Testis (tissue), 3 donors: ENCODE results near the gene FBXL20. TPM values are rescaled to one million over a fixed set of nuclear protein-coding genes. Genes with fewer than 3 reads are reported as not detected.
"Not testable (repeated sequence)": the region's sequence is repeated elsewhere in the genome, so short reads cannot be mapped to it uniquely, and the experiment has no call there.

Experiments
- DNase-seq: peaks from one replicate; pipeline ENCODE4 v3.0.0-alpha.2; 2019
- H3K27ac ChIP-seq, 2 donors: fragments of 200-600 bp; sonication (generic); one replicate each; pipeline ENCODE4 v1.5.1; 2019
- H3K27me3 ChIP-seq: fragments of 200-600 bp; sonication (generic); one replicate; pipeline ENCODE4 v1.5.1; 2019
- H3K36me3 ChIP-seq: fragments of 200-600 bp; sonication (generic); one replicate; pipeline ENCODE4 v1.5.1; 2017; ENCODE audit warnings: low read depth; ENCODE audit errors: missing control alignments
- H3K4me1 ChIP-seq: fragments of 200-600 bp; sonication (generic); one replicate; pipeline ENCODE4 v1.5.1; 2019
- H3K4me3 ChIP-seq, 2 donors: fragments of 200-600 bp; sonication (generic); one replicate each; pipeline ENCODE4 v1.5.1; 2017 to 2019
- H3K9me3 ChIP-seq: fragments of 200-600 bp; sonication (generic); one replicate; pipeline ENCODE4 v1.5.1; 2017
- POLR2A ChIP-seq: fragments of 450-650 bp; IDR thresholded peaks from one replicate; pipeline ENCODE4 v1.6.1; 2017; ENCODE audit warnings: antibody characterized with exemption, mild to moderate bottlenecking, moderate library complexity
- WGBS, 2 donors: methylation state at CpG; one replicate each; pipeline ENCODE4 v1.1.5; 2018; 5-methylcytosine and 5-hydroxymethylcytosine counted together
- intact Hi-C: fragments of 100-400 bp; cut with DNase I; formaldehyde crosslinking; loops from one replicate; pipeline ENCODE4 v1.15.1; 2023; ENCODE audit warnings: low total_unique reads
- polyA plus RNA-seq: library from polyadenylated mRNA; stranded (reverse); fragments of 350-450 nt; fragmentation: Illumina TruSeq; extraction: RNeasy Lipid Tissue Mini Kit (QIAGEN cat#74804); gene quantifications from one replicate; pipeline ENCODE4 v1.2.3, GENCODE V29; 2014; ENCODE audit warnings: low read depth, low replicate concordance; ENCODE audit not compliant: insufficient read depth
- total RNA-seq, 2 donors: library from RNA; depleted of rRNA; stranded (reverse); fragments of >200 nt; gene quantifications; one replicate each; pipeline ENCODE4 v1.2.3, GENCODE V29; 2016
- TF ChIP-seq, protein P1 (sequence below), 3 experiments: fragments of 450-650 bp in 2 of 3; fragments of 200-600 bp in 1 of 3; sonication (generic) in 1 of 3; IDR thresholded peaks; one replicate each; pipeline ENCODE4 v1.5.1; 2016 to 2019; ENCODE audit warnings: antibody characterized with exemption in 3 of 3, mild to moderate bottlenecking in 2 of 3, moderate library complexity in 1 of 3

FBXL20 gene
- total and polyA plus RNA-seq, 3 donors from 2014 or later = 29.7 to 67.5 (median 62.5) TPM

DNA sequence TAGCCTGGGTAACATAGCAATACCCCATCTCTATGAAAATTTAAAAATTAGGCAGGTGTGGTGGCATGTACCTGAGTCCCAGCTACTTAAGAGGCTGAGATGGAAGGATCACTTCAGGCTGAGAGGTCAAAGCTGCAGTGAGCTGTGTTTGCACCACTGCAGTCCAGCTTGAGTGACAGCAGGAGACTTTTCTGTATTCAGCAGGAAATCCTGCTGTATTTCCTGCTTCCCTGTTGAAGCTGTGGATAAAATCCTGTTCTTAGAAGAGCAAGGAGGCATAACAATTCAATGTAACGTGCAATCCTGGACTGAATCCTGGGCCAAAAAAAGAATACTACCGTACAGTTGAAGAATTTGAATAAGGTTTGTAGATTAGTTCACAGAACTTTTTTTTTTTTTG lies 62.2 kb downstream of the FBXL20 start:
- WGBS, 2 donors = 42 to 71% methylated on average over 2 of the region's 2 CpGs
- Histone ChIP-seq H3K36me3 (no peaks in the 10 kb centered on the region), H3K4me1 (peaks cover 19% of the 10 kb centered on the region), H3K27me3 (no peaks in the 10 kb centered on the region), H3K9me3 (no peaks in the 10 kb centered on the region), H3K27ac (no peak overlapping the region), H3K4me3 (no peak overlapping the region)
- intact Hi-C loops = no loop called here
- no peak for DNase-seq
- TF ChIP-seq, protein P1, sequence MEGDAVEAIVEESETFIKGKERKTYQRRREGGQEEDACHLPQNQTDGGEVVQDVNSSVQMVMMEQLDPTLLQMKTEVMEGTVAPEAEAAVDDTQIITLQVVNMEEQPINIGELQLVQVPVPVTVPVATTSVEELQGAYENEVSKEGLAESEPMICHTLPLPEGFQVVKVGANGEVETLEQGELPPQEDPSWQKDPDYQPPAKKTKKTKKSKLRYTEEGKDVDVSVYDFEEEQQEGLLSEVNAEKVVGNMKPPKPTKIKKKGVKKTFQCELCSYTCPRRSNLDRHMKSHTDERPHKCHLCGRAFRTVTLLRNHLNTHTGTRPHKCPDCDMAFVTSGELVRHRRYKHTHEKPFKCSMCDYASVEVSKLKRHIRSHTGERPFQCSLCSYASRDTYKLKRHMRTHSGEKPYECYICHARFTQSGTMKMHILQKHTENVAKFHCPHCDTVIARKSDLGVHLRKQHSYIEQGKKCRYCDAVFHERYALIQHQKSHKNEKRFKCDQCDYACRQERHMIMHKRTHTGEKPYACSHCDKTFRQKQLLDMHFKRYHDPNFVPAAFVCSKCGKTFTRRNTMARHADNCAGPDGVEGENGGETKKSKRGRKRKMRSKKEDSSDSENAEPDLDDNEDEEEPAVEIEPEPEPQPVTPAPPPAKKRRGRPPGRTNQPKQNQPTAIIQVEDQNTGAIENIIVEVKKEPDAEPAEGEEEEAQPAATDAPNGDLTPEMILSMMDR (IDR thresholded peaks at IDR 0.05) = no peak
- TF ChIP-seq POLR2A = no peak

DNA sequence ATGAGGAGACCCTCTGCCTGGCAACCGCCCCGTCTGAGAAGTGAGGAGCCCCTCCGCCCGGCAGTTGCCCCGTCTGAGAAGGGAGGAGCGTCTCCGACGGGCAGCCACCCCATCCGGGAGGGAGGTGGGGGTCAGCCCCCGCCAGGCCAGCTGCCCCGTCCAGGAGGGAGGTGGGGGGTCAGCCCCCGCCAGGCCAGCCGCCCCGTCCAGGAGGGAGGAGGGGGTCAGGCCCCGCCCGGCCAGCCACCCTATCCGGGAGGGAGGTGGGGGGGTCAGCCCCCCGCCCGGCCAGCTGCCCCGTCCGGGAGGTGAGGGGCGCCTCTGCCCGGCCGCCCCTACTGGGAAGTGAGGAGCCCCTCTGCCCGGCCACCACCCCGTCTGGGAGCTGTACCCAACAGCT lies 63.8 kb downstream of the FBXL20 start:
- H3K27ac ChIP-seq, H3K4me3 ChIP-seq, H3K36me3 ChIP-seq, DNase-seq, H3K9me3 ChIP-seq, H3K27me3 ChIP-seq, intact Hi-C loops: not testable (repeated sequence)
- peaks cover 19% of the 10 kb centered on the region for H3K4me1 ChIP-seq
- WGBS, 2 donors = 90% methylated on average over 24 of the region's 26 CpGs; no CpG with 5 or more reads in 1 of the 2 donors

DNA sequence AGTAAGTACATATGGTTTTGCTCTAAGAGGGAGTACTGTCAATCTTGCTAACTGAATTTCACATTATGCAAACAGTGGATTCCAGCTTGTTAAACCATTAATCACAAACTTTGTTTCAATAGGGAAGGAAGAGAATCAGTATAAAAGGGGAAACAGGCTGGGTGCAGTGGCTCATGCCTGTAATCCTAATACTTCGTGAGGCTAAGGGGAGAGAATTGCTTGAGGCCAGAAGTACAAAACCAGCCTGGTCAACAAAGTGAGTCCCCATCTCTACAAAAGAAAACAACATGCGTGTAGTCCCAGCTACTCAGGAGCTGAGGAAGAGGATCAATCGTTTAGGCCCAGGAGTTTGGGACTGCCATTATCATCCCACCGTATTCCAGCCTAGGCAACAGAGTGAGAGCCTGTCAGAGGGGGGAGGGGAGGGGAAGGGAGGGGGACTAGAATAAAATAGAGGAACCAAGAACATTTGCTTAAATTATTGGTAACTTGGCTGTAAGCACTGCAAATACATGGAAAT lies 65.7 kb downstream of the FBXL20 start:
- H3K36me3 ChIP-seq = no peaks in the 10 kb centered on the region
- H3K4me3 ChIP-seq = no peak overlapping the region
- no peaks in the 10 kb centered on the region for H3K27me3 ChIP-seq
- H3K27ac ChIP-seq = peak overlapping the region; percentile 74 to 77
- H3K9me3 ChIP-seq = no peaks in the 10 kb centered on the region
- peaks cover 19% of the 10 kb centered on the region for H3K4me1 ChIP-seq
- intact Hi-C loops = no loop called here
- DNase-seq = no peak
- WGBS, 2 donors = 49 to 58% methylated on average over 4 of the region's 4 CpGs
- TF ChIP-seq POLR2A = no peak
- TF ChIP-seq, protein P1 (IDR thresholded peaks at IDR 0.05) = no peak

DNA sequence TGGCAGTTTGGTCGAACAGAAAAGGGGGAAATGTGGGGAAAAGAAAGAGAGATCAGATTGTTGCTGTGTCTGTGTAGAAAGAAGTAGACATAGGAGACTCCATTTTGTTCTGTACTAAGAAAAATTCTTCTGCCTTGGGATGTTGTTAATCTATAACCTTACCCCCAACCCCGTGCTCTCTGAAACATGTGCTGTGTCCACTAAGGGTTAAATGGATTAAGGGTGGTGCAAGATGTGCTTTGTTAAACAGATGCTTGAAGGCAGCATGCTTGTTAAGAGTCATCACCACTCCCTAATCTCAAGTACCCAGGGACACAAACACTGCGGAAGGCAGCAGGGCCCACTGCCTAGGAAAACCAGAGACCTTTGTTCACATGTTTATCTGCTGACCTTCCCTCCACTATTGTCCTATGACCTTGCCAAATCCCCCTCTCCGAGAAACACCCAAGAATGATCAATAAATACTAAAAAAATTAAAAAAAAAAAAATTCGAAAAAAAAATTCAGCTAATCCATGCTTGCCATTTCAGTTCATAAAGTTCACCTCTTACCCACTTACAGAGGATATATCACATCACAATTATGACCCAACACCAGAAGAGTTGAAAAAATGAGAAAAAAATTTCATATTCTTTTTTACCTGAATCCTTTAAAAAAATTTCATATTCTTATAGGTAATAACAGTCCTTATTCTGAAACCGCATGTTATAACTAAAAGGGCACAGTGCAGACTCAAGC lies 67.2 kb downstream of the FBXL20 start:
- H3K36me3 ChIP-seq, H3K9me3 ChIP-seq, H3K4me3 ChIP-seq, H3K27me3 ChIP-seq, DNase-seq, intact Hi-C loops: not testable (repeated sequence)
- Histone ChIP-seq H3K4me1 (peaks cover 22% of the 10 kb centered on the region), H3K27ac (peak overlapping the region; percentile 74 to 77)
- WGBS, 2 donors = 45 to 74% methylated on average over 6 of the region's 6 CpGs

GRCh38 chr17:39332092-39332491 lies 69.3 kb downstream of the FBXL20 start:
- WGBS, 2 donors = 63 to 79% methylated on average over 5 of the region's 5 CpGs
- no peaks in the 10 kb centered on the region for H3K27me3 ChIP-seq
- no peaks in the 10 kb centered on the region for H3K36me3 ChIP-seq
- no peaks in the 10 kb centered on the region for H3K9me3 ChIP-seq
- TF ChIP-seq, protein P1 (IDR thresholded peaks at IDR 0.05) = no peak
- TF ChIP-seq POLR2A = no peak
- H3K27ac ChIP-seq = peak overlapping the region; percentile 56 to 64
- H3K4me1 ChIP-seq = peaks cover 22% of the 10 kb centered on the region
- H3K4me3 ChIP-seq = no peak overlapping the region
- intact Hi-C loops = no loop called here
- no peak for DNase-seq

GRCh38 chr17:39328815-39329214 lies 72.6 kb downstream of the FBXL20 start:
- Histone ChIP-seq H3K4me1 (peaks cover 3% of the 10 kb centered on the region), H3K27ac (peak overlapping the region; percentile 56 to 60), H3K9me3 (no peaks in the 10 kb centered on the region), H3K4me3 (no peak overlapping the region), H3K36me3 (no peaks in the 10 kb centered on the region), H3K27me3 (no peaks in the 10 kb centered on the region)
- 16 to 34% methylated on average over 1 of the region's 1 CpG for WGBS, 2 donors
- DNase-seq = peak; percentile 85
- intact Hi-C loops = no loop called here
- TF ChIP-seq POLR2A = no peak
- TF ChIP-seq, protein P1 (IDR thresholded peaks at IDR 0.05) = no peak
